WI38 (cell line): ENCODE measurements around the gene THAP7.

ENCODE experiments used
- H3K4me3 ChIP-seq: 2 replicates; pipeline ENCODE4 v1.5.1; 2011; ENCODE audit warnings: low read depth, mild to moderate bottlenecking, control low read depth, low read length
- TF ChIP-seq, protein P1 (sequence below): IDR thresholded peaks from 2 replicates; pipeline ENCODE4 v1.5.1; 2012; ENCODE audit warnings: low read depth, mild to moderate bottlenecking, control low read depth, low read length

Gene THAP7

DNA sequence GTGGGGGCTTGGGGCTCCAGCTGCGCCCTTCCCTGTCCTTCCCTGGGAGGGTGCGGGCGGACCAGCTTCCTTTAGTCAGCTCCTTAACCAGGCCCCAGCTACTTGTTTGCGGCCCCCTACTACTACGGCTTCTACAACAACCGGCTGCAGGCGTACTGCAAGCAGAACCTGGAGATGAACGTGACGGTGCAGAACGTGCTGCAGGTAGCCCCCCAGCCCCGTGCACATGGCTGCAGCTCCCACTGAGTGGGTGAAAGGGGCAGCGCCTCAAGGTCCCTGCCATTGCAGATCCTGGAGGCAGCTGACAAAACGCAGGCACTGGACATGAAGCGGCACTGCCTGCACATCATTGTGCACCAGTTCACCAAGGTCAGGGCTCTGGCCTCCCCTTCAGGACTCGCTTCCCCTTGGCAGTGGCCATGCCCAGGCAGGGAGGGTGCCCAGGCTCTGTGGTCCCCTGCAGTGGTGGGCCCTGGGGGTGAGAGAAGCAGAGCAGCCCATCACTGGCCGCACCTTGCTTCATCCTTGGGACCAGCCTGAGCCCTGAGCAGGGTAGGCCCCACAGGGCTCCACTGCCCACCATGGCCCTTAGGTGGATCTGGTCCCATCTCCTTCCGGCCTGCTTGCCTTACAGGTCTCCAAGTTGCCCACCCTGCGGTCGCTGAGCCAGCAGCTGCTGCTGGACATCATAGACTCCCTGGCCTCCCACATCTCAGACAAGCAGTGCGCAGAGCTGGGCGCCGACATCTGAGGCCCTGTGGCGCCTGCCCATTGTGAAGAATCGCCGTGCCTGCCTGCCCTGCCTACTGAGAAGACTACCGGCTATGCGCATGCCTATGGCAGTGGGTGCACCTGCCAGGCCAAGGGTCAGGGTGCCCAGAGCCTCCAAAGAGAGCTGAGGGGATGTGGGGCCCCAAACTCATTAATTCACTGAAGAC is 5.1 kb downstream of the THAP7 start:
- TF ChIP-seq, protein P1, sequence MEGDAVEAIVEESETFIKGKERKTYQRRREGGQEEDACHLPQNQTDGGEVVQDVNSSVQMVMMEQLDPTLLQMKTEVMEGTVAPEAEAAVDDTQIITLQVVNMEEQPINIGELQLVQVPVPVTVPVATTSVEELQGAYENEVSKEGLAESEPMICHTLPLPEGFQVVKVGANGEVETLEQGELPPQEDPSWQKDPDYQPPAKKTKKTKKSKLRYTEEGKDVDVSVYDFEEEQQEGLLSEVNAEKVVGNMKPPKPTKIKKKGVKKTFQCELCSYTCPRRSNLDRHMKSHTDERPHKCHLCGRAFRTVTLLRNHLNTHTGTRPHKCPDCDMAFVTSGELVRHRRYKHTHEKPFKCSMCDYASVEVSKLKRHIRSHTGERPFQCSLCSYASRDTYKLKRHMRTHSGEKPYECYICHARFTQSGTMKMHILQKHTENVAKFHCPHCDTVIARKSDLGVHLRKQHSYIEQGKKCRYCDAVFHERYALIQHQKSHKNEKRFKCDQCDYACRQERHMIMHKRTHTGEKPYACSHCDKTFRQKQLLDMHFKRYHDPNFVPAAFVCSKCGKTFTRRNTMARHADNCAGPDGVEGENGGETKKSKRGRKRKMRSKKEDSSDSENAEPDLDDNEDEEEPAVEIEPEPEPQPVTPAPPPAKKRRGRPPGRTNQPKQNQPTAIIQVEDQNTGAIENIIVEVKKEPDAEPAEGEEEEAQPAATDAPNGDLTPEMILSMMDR: no peak
- no peak overlapping the region for H3K4me3 ChIP-seq

DNA sequence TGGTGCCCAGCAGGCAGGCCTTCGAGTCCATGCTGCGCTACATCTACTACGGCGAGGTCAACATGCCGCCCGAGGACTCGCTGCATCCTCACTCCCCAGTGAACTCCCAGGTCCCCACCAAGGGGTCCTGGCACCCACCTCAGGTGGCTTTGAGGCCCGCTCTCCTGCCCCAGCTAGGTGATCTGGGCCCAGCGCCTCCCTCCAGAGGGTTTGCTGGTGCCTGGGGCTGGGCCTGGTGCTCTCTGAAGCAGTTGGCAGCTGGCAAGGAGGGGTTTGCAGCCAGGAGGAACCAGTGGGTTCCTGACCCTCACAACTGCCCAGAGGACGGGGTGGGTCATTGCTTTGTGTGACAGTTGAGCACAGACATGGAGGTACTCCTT is 5.9 kb downstream of the THAP7 start:
- no peak overlapping the region for H3K4me3 ChIP-seq
- TF ChIP-seq, protein P1: no peak

DNA sequence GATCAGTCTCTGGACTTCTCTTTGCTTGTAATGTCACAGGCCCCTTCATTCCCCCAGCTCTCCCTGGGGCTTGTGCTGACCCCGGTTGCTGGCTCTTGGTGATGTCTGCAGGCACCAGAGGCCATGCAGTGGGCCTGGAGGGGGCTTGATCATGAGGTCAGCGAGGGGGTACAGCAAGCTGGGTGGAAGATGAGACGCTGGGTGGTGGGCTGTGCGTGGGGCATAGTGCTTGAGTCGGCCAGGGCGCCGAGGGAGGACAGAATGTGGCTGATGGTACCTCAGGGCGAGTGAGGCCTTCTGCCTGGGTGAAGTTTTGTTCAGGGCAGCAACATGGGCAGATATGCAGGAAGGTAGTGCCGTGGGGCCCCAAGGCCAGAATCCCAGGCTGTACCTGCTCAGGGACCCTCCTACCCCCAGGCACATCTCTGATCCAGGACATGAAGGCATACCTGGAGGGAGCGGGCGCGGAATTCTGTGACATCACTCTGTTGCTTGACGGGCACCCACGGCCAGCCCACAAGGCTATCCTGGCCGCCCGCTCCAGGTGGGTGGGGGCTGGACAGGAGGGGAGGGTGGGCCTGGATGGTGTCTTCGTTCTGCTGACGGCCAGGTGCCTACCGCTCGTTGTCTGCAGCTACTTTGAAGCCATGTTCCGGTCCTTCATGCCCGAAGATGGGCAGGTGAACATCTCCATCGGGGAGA is 6.4 kb downstream of the THAP7 start:
- TF ChIP-seq, protein P1: no peak
- no peak overlapping the region for H3K4me3 ChIP-seq

DNA sequence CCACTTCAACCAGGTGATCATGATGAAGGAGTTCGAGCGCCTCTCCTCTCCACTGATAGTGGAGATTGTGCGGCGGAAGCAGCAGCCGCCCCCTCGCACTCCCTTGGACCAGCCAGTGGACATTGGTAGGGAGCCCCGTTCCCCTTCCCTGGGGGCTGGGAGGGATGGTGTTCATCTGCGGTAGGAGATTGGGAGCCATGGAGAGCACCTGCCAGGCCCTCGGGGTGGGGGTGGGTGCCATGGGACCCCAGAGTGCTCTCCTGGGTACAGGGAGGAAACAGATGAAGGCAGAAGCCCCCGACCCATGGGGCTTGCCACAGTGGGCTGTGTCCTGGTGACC is 7.0 kb downstream of the THAP7 start:
- TF ChIP-seq, protein P1: no peak
- no peak overlapping the region for H3K4me3 ChIP-seq

DNA sequence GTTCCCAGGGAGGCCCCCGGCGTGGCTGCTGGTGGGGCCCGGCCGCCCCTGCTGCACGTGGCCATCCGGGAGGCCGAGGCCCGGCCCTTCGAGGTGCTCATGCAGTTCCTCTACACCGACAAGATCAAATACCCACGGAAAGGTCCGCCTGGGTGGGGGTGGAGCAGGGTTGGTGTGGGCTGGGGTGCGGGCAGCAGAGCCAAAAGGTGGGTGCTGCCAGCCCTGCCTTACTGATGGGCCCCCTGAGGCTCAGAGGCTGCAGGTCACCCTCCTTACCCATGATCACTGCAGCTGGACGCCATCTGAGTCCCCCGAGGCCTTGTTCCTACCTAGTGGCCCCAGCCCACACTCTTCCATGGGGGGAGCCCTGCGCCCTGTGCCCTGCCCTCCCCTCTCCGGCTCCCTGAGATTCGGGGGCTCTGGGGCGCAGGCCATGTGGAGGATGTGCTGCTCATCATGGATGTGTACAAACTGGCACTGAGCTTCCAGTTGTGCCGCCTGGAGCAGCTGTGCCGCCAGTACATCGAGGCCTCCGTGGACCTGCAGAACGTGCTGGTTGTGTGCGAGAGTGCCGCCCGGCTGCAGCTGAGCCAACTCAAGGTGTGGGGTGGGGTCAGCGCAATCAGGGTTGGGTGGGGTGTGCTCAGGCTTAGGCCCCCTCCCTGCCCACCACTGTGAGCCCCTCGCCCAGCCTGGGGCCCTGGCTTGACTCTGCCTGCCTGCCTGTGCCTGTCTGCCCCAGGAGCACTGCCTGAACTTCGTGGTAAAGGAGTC is 7.6 kb downstream of the THAP7 start:
- TF ChIP-seq, protein P1: no peak
- no peak overlapping the region for H3K4me3 ChIP-seq

DNA sequence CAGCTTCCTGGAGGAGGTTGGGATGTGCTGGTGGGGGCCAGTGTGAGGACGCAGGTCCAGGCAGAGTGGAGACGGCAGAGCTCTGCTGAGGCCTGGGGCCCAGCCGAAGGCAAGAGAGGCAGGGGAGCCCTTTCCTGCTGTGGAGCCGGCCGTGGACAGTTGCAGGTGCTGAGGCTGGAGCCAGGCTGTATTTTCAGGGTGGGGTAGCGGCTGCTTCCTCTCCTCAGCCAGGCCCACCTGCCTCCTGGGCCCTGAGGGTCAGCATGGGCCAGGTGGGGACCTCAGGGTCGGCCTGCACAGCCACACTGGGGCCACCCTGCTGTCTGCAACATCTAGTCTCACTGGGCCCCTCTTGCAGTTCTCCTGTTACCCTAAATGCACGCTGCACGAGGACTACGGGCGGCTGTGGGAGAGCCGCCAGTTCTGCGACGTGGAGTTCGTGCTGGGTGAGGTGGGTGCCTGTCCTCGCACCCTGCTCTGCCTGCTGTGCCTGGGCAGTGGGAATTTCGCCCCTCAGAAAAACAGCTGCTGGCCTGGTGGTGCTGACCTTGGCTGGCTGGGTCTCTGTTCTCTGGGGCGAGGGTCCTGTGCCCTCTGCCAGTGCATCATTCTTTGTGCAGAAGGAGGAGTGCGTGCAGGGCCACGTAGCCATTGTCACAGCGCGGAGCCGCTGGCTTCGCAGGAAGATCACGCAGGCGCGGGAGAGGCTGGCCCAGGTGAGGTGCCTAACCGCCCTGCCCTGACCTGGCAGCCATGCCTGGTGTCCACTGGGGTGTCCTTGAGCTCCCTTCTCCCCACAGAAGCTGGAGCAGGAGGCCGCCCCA is 8.4 kb downstream of the THAP7 start:
- H3K4me3 ChIP-seq: no peak overlapping the region
- TF ChIP-seq, protein P1: no peak
